ENCODE results near the gene CCDC187. TPM values are rescaled to one million over a fixed set of nuclear protein-coding genes. Genes with fewer than 3 reads are reported as not detected.
"Not testable (repeated sequence)": the region's sequence is repeated elsewhere in the genome, so short reads cannot be mapped to it uniquely, and the experiment has no call there.

The CCDC187 gene
- total and polyA plus RNA-seq, 2 of the 4 experiments (the other 2 are of a cell fraction), result not detected

GRCh38 chr9:136237486-136238341, 66.2 kb downstream of the CCDC187 start (continued):
- no peak for TF ChIP-seq MAFK (IDR thresholded peaks at IDR 0.05; ENCODE audit: low read depth, low read length)

- H3K9ac ChIP-seq (ENCODE audit: low read depth, low read length); H3K56ac ChIP-seq (ENCODE audit: extremely low read depth, insufficient read depth, low read length); H3K36me3 ChIP-seq (ENCODE audit: control insufficient read depth, insufficient read depth, low read length); DNase-seq; H3K4ac ChIP-seq (ENCODE audit: low read depth, low read length); H4K5ac ChIP-seq (ENCODE audit: low read depth, low read length); H3K23ac ChIP-seq (ENCODE audit: low read depth, low read length); H2BK15ac ChIP-seq (ENCODE audit: low read depth, low read length); H3K14ac ChIP-seq (replicated peaks; ENCODE audit: low read depth, low read length); H3K4me3 ChIP-seq (ENCODE audit: insufficient read depth, low read depth, low read length); H3K4me2 ChIP-seq (ENCODE audit: low read depth, low read length); BruUV-seq (replicated peaks); ATAC-seq (ENCODE audit: low read depth); dilution Hi-C loops (cut with HindIII; ENCODE audit: low sequenced_read_pairs, unreplicated experiment); H3K18ac ChIP-seq (ENCODE audit: low read depth, low read length); H3K27ac ChIP-seq (ENCODE audit: insufficient read depth, low read length); H3K4me1 ChIP-seq (ENCODE audit: control insufficient read depth, insufficient read depth, low read length); CTCF ChIA-PET; H3K9me3 ChIP-seq (ENCODE audit: control insufficient read depth, insufficient read depth, low read length); POLR2A ChIA-PET (ENCODE audit: unreplicated experiment); H2BK20ac ChIP-seq (ENCODE audit: low read depth, low read length); H2AFZ ChIP-seq (replicated peaks; ENCODE audit: low read length, poor library complexity); H2BK5ac ChIP-seq (ENCODE audit: low read depth, low read length, poor library complexity, severe bottlenecking); intact Hi-C loops (cut with micrococcal nuclease); H3K27me3 ChIP-seq (ENCODE audit: control insufficient read depth, insufficient read depth, low read length); H4K8ac ChIP-seq (ENCODE audit: low read depth in 2 of 2, low read length in 2 of 2); H2AK5ac ChIP-seq (ENCODE audit: low read depth, low read length); H2BK120ac ChIP-seq (ENCODE audit: low read depth, low read length); H4K91ac ChIP-seq (ENCODE audit: insufficient read depth, low read depth, low read length); in situ Hi-C loops (cut with MboI; ENCODE audit: low sequenced_read_pairs): not testable (repeated sequence)
- H3K79me1 ChIP-seq (ENCODE audit: low read depth in 1 of 2, low read length in 2 of 2), result peaks cover 9 to 43% of the 10 kb centered on the region in 2 experiments; a peak in 3 of 4 replicates
- peak overlapping the region; percentile 88 for H2AK9ac ChIP-seq (replicated peaks; ENCODE audit: low read depth, low read length, poor library complexity)
- H3K9me1 ChIP-seq (ENCODE audit: insufficient read depth, low read length), result peaks cover 10% of the 10 kb centered on the region
- 95% methylated on average over 30 of the region's 43 CpGs; no CpG with 5 or more reads in 1 of the 2 experiments for WGBS, 2 experiments (ENCODE audit: extremely low coverage in 2 of 2, insufficient read length in 1 of 2)
- peaks cover 41% of the 10 kb centered on the region for H4K20me1 ChIP-seq (ENCODE audit: insufficient read depth, low read length)
These were observed 67.2 kb downstream of the CCDC187 start for GRCh38 chr9:136236471-136237410.
